Neural cell (in vitro differentiated cells): ENCODE results near the gene UHMK1. TPM values are rescaled to one million over a fixed set of nuclear protein-coding genes. Genes with fewer than 3 reads are reported as not detected.

Experiments
- H2AFZ ChIP-seq: fragments of 200-600, 300-800 bp; sonication (generic), shearing (Covaris generic); 2 replicates; pipeline ENCODE4 v1.6.0; 2014; ENCODE audit warnings: low read depth, mild to moderate bottlenecking, antibody characterized with exemption, low read length, moderate library complexity
- H3F3A ChIP-seq: fragments of 200-600 bp; shearing (Covaris generic); 2 replicates; pipeline ENCODE4 v1.6.1; 2016; ENCODE audit warnings: mild to moderate bottlenecking, moderate library complexity, mixed read lengths, antibody characterized with exemption, low read length; ENCODE audit not compliant: insufficient read depth, poor library complexity, severe bottlenecking
- H3K27ac ChIP-seq: fragments of 200-600, 300-800 bp; sonication (generic), shearing (Covaris generic); 2 replicates; pipeline ENCODE4 v1.5.1; 2014; ENCODE audit warnings: mild to moderate bottlenecking, low read length, moderate library complexity
- H3K27me3 ChIP-seq: fragments of 300-800, 200-600 bp; sonication (generic), shearing (Covaris generic); 2 replicates; pipeline ENCODE4 v1.6.0; 2014; ENCODE audit warnings: mild to moderate bottlenecking, low read depth, low read length, moderate library complexity; ENCODE audit not compliant: insufficient read depth
- H3K36me3 ChIP-seq: fragments of 300-800, 200-600 bp; sonication (generic), shearing (Covaris generic); 2 replicates; pipeline ENCODE4 v1.5.1; 2014; ENCODE audit warnings: mild to moderate bottlenecking, antibody characterized with exemption, low read length, moderate library complexity; ENCODE audit not compliant: insufficient read depth
- H3K4me2 ChIP-seq: fragments of 300-800, 200-600 bp; sonication (generic), shearing (Covaris generic); 2 replicates; pipeline ENCODE4 v1.6.0; 2014; ENCODE audit warnings: mild to moderate bottlenecking, low read length
- H3K4me3 ChIP-seq: fragments of 300-800, 200-600 bp; sonication (generic), shearing (Covaris generic); 2 replicates; pipeline ENCODE4 v1.5.1; 2014; ENCODE audit warnings: mild to moderate bottlenecking, low read length, moderate library complexity
- H3K79me2 ChIP-seq: fragments of 200-600 bp; shearing (Covaris generic); replicated peaks from 2 replicates; pipeline ENCODE4 v1.6.0; 2014; ENCODE audit warnings: mild to moderate bottlenecking, low read length, moderate library complexity; ENCODE audit not compliant: insufficient read depth
- H3K9ac ChIP-seq: fragments of 300-800, 200-600 bp; sonication (generic), shearing (Covaris generic); 2 replicates; pipeline ENCODE4 v1.6.1; 2016; ENCODE audit warnings: mild to moderate bottlenecking, low read length, mixed read lengths
- H3K9me2 ChIP-seq: fragments of 200-600 bp; shearing (Covaris generic); 2 replicates; pipeline ENCODE4 v1.6.1; 2016; ENCODE audit warnings: mild to moderate bottlenecking, low read length, mixed read lengths; ENCODE audit not compliant: insufficient read depth
- H3K9me3 ChIP-seq: fragments of 200-600, 300-800 bp; sonication (generic), shearing (Covaris generic); 2 replicates; pipeline ENCODE4 v1.6.1; 2016; ENCODE audit warnings: mild to moderate bottlenecking, mixed run types, low read length, moderate library complexity, mixed read lengths
- H4K20me1 ChIP-seq: fragments of 200-600 bp; shearing (Covaris generic); 2 replicates; pipeline ENCODE4 v1.6.1; 2016; ENCODE audit warnings: mild to moderate bottlenecking, mixed run types; ENCODE audit not compliant: insufficient read depth
- EP300 ChIP-seq: fragments of 450-650 bp; conservative IDR thresholded peaks from 2 replicates; pipeline ENCODE4 v1.6.1; 2014; ENCODE audit warnings: antibody characterized with exemption, mild to moderate bottlenecking, moderate library complexity; ENCODE audit not compliant: poor library complexity, severe bottlenecking
- EZH2 ChIP-seq: fragments of 200-600, 300-800 bp; shearing (Covaris generic), sonication (generic); IDR thresholded peaks from 2 replicates; pipeline ENCODE4 v1.6.1; 2014; ENCODE audit warnings: antibody characterized with exemption, low read length, borderline replicate concordance, mild to moderate bottlenecking; ENCODE audit not compliant: insufficient read depth, poor library complexity, severe bottlenecking
- MXI1 ChIP-seq: fragments of 450-650 bp; conservative IDR thresholded peaks from 2 replicates; pipeline ENCODE4 v1.6.1; 2014; ENCODE audit warnings: antibody characterized with exemption, mild to moderate bottlenecking; ENCODE audit not compliant: poor library complexity, severe bottlenecking
- POLR2AphosphoS5 ChIP-seq: IDR thresholded peaks from 2 replicates; pipeline ENCODE4 v1.6.1; 2012
- RAD21 ChIP-seq: fragments of 450-650 bp; conservative IDR thresholded peaks from 2 replicates; pipeline ENCODE4 v1.6.1; 2014; ENCODE audit warnings: antibody characterized with exemption, mild to moderate bottlenecking, moderate library complexity
- SMC3 ChIP-seq: fragments of 450-650 bp; conservative IDR thresholded peaks from 2 replicates; pipeline ENCODE4 v1.6.1; 2014; ENCODE audit warnings: antibody characterized with exemption, mild to moderate bottlenecking, moderate library complexity; ENCODE audit not compliant: poor library complexity
- TAF1 ChIP-seq: IDR thresholded peaks from 2 replicates; pipeline ENCODE4 v1.6.1; 2012; ENCODE audit warnings: low read depth
- polyA plus RNA-seq: library from polyadenylated mRNA; depleted of rRNA; stranded (reverse); fragments of >200 nt; gene quantifications from 2 replicates; pipeline ENCODE4 v1.2.3, GENCODE V29; 2014
- TF ChIP-seq, protein P1 (sequence below): IDR thresholded peaks from 2 replicates; pipeline ENCODE4 v1.6.1; 2012; ENCODE audit warnings: borderline replicate concordance
- TF ChIP-seq, protein P2 (sequence below): fragments of 450-650 bp; IDR thresholded peaks from 2 replicates; pipeline ENCODE4 v1.5.1; 2014; ENCODE audit warnings: antibody characterized with exemption, mild to moderate bottlenecking, moderate library complexity; ENCODE audit not compliant: poor library complexity, severe bottlenecking

The UHMK1 gene
- polyA plus RNA-seq, 1 donor from 2014 or later = 22.2 TPM

DNA sequence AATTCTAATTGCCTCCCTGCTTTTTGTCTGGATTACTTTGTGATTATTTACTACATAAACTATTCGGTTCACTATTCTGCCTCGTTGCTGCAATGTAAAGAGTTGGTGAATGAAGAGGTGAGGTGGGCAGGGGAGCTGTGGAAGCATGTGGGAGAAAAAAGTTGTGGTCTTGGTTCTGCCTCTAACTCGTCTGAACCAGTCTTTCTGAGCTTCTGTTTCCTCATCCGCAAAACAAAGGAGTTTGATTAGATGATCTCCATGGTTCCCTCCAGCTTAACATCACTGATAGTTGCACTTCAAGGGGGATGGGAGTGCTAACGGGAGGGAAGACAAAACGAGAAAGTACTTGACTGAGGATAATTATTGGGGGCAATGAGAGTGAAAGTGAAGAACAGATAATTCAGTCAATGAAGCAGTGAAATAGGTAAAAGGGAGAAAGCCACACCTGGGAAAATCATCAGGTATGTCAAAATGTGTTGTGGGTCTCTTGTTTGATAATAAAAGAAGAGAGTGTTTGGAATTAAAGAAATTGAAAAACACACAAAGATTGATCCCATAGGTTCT lies 26.2 kb upstream of the UHMK1 start:
- H3K27ac ChIP-seq = no peak overlapping the region
- H4K20me1 ChIP-seq = no peaks in the 10 kb centered on the region
- no peaks in the 10 kb centered on the region for H3K27me3 ChIP-seq
- no peak overlapping the region for H3K4me2 ChIP-seq
- no peak overlapping the region for H3K4me3 ChIP-seq
- no peak overlapping the region for H3K9ac ChIP-seq
- no peaks in the 10 kb centered on the region for H3K9me2 ChIP-seq
- no peaks in the 10 kb centered on the region for H3K36me3 ChIP-seq
- no peaks in the 10 kb centered on the region for H3F3A ChIP-seq
- peaks cover 4% of the 10 kb centered on the region for H3K9me3 ChIP-seq
- H3K79me2 ChIP-seq = no peaks in the 10 kb centered on the region
- no peak for TF ChIP-seq EP300
- no peak for TF ChIP-seq SMC3
- TF ChIP-seq TAF1 = no peak
- TF ChIP-seq, protein P1, sequence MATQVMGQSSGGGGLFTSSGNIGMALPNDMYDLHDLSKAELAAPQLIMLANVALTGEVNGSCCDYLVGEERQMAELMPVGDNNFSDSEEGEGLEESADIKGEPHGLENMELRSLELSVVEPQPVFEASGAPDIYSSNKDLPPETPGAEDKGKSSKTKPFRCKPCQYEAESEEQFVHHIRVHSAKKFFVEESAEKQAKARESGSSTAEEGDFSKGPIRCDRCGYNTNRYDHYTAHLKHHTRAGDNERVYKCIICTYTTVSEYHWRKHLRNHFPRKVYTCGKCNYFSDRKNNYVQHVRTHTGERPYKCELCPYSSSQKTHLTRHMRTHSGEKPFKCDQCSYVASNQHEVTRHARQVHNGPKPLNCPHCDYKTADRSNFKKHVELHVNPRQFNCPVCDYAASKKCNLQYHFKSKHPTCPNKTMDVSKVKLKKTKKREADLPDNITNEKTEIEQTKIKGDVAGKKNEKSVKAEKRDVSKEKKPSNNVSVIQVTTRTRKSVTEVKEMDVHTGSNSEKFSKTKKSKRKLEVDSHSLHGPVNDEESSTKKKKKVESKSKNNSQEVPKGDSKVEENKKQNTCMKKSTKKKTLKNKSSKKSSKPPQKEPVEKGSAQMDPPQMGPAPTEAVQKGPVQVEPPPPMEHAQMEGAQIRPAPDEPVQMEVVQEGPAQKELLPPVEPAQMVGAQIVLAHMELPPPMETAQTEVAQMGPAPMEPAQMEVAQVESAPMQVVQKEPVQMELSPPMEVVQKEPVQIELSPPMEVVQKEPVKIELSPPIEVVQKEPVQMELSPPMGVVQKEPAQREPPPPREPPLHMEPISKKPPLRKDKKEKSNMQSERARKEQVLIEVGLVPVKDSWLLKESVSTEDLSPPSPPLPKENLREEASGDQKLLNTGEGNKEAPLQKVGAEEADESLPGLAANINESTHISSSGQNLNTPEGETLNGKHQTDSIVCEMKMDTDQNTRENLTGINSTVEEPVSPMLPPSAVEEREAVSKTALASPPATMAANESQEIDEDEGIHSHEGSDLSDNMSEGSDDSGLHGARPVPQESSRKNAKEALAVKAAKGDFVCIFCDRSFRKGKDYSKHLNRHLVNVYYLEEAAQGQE = no peak
- no peak for TF ChIP-seq POLR2AphosphoS5
- TF ChIP-seq EZH2 = no peak
- no peak for TF ChIP-seq RAD21
- TF ChIP-seq MXI1 = no peak
- TF ChIP-seq, protein P2, sequence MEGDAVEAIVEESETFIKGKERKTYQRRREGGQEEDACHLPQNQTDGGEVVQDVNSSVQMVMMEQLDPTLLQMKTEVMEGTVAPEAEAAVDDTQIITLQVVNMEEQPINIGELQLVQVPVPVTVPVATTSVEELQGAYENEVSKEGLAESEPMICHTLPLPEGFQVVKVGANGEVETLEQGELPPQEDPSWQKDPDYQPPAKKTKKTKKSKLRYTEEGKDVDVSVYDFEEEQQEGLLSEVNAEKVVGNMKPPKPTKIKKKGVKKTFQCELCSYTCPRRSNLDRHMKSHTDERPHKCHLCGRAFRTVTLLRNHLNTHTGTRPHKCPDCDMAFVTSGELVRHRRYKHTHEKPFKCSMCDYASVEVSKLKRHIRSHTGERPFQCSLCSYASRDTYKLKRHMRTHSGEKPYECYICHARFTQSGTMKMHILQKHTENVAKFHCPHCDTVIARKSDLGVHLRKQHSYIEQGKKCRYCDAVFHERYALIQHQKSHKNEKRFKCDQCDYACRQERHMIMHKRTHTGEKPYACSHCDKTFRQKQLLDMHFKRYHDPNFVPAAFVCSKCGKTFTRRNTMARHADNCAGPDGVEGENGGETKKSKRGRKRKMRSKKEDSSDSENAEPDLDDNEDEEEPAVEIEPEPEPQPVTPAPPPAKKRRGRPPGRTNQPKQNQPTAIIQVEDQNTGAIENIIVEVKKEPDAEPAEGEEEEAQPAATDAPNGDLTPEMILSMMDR = no peak
- H2AFZ ChIP-seq = no peak overlapping the region

DNA sequence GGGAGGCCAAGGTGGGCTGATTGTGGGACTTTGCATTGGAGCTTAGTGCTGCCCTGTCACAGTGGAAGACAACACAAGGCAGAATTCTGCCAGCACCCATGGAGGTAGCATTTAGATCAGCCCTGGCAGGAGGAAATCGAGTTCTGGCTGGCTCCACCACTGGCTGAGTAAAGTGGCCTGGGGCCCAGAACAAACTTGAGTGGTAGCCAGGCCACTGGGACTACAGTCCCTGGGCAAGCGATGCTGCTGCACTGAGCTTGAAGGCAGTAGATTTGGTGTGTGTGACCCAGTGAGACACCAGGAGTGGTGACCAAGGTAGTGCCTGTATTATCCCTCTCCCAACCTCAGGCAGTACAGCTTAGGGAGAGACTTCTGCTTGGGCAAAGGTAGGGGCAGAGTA lies 22.5 kb upstream of the UHMK1 start:
- Histone ChIP-seq H3K27me3 (no peaks in the 10 kb centered on the region), H3K27ac (no peak overlapping the region), H3K9ac (no peak overlapping the region), H3K9me3 (peaks cover 4% of the 10 kb centered on the region), H2AFZ (no peak overlapping the region), H4K20me1 (no peaks in the 10 kb centered on the region), H3F3A (no peaks in the 10 kb centered on the region), H3K36me3 (no peaks in the 10 kb centered on the region), H3K9me2 (no peaks in the 10 kb centered on the region), H3K4me3 (no peak overlapping the region), H3K79me2 (no peaks in the 10 kb centered on the region), H3K4me2 (no peak overlapping the region)
- no peak for TF ChIP-seq RAD21

DNA sequence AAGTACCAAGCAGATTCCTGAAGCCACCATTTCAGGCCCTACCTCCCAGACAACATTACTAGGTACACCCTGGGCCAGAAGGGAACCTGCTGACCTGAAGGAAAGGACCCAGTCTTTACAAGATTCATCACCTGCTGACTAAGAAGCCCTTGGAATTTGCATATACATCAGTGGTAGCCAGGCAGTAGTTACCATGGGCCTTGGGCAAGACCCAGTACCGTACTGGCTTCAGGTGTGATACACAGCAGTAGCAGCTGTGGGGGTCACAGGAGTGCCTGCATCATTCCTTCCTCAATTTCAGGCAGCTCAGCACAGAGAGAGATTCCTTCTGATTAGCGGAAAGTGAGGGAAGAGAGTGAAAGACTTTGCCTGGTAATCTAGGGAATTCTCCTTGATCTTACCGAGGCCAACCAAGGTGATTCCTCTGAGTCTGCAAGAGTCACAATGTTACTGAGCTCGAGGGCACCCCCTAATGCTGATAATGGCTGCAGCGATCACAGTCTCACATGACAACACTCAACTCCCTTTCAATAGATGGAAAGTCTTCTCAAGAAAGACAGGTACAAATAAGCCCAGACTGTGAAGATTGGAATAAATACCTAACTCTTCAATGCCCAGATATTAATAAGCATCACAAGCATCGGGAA lies 22.0 kb upstream of the UHMK1 start:
- no peak overlapping the region for H3K4me2 ChIP-seq
- H3K27ac ChIP-seq = no peak overlapping the region
- no peaks in the 10 kb centered on the region for H3K36me3 ChIP-seq
- no peaks in the 10 kb centered on the region for H3K27me3 ChIP-seq
- no peaks in the 10 kb centered on the region for H4K20me1 ChIP-seq
- no peak overlapping the region for H3K4me3 ChIP-seq
- no peaks in the 10 kb centered on the region for H3F3A ChIP-seq
- TF ChIP-seq, protein P1 = no peak
- TF ChIP-seq MXI1 (no peak), RAD21 (no peak), EZH2 (no peak), EP300 (no peak), TAF1 (no peak), POLR2AphosphoS5 (no peak), SMC3 (no peak)
- TF ChIP-seq, protein P2 = no peak
- no peaks in the 10 kb centered on the region for H3K79me2 ChIP-seq
- no peak overlapping the region for H2AFZ ChIP-seq
- H3K9me2 ChIP-seq = no peaks in the 10 kb centered on the region
- H3K9ac ChIP-seq = no peak overlapping the region
- H3K9me3 ChIP-seq = peaks cover 4% of the 10 kb centered on the region
